Inferior parietal cortex (tissue), 1 donor: ENCODE data around the gene USP7.
A peak's percentile ranks its signal among the peaks of the same experiment; 100 is the strongest.
"Not testable (repeated sequence)": the region's sequence is repeated elsewhere in the genome, so short reads cannot be mapped to it uniquely, and the experiment has no call there.

Experiments used
- DNase-seq: peaks from one replicate; pipeline ENCODE4 v3.0.0-alpha.2; 2016; ENCODE audit errors: extremely low spot score

Gene USP7

DNA sequence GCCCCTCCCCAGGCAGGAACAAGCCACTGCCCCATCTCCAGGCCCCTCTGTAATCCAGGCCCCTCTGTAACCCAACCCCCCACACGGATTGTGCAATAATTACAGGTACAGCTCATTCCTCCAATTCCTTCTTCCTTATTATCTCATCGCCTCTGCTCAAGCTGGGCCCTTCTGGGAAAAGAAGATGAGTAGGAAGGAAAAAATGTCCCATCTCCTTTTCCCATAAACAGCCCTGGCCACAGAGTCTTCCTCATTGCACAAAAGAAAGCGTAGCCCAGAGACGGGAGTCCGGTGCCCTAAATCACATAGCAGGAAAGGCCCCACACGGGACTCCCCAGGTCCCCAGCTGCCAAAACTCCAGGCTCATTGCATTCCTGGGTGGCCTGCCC, 85.2 kb downstream of the USP7 start:
- no peak for DNase-seq

DNA sequence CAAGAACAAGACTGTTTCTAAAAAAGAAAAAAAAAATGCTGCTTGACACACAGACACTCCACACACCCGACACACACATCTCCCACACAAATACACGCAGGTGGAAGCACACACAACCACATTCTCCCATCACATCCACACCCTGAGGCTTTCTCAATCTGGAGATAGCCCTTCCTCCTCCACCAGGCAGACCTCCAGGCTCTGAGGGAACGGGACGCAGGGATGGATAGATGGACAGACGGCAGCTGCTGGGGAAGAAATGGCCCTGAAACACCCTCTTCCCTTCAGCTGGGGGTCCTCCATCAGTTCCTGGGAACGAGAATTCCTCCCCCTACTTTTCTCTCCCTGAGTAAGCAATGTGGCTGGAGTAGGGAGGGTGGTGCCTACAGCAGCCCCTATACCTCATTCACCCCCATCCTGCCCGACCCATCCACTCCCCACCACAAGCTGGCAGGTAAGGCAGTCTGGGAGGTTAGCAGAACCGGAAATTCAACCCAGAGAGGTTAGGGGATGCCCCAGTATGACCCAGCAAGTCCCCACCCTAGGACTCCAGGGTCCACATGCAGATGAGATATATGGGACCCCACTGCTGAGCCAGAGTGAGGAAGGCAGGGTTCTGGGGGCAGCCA, 85.7 kb downstream of the USP7 start:
- DNase-seq = no peak

DNA sequence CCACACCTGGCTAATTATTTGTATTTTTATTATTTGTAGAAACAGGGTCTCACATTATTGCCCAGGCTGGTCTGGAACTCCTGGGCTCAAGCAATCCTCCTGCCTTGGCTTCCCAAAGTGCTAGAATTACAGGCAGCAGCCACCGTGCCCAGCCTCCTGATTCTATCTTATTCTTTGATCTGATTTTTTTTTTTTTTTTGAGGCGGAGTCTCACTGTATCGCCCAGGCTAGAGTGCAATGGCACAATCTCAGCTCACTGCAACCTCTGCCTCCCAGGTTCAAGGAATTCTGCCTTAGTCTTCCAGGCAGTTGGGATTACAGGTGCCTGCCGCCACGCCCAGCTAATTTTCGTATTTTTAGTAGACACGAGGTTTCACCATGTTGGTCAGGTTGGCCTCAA, 88.4 kb downstream of the USP7 start:
- DNase-seq = not testable (repeated sequence)

DNA sequence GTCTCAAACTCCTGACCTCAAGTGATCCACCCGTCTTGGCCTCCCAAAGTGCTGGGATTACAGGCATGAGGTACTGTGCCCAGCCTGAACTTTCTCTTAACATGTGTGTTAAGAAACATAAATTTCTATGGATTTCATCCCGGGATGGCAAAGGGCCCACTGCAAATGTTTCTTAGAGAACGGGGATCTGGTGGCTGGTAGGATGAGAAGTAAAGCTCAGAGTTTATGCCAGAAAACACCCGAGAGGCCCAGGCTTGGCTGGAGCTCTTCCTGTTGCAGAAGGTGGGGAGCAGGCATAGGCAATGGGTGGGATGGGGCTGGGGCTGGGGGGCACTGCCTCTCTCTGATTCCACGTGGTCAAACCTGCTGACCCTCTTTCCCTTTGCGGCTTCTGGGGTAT, 89.3 kb downstream of the USP7 start:
- no peak for DNase-seq

DNA sequence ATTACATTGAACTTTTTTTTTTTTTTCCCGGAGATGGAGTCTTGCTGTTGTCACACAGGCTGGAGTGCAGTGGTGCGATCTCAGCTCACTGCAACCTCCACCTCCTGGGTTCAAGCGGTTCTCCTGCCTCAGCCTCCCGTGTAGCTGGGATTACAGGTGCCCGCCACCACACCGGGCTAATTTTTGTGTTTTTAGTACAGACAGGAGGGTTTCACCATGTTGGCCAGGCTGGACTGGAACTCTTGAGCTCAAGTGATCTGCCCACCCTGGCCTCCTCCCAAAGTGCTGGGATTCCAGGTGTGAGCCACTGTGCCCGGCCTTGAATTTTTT, 89.9 kb downstream of the USP7 start:
- not testable (repeated sequence) for DNase-seq

DNA sequence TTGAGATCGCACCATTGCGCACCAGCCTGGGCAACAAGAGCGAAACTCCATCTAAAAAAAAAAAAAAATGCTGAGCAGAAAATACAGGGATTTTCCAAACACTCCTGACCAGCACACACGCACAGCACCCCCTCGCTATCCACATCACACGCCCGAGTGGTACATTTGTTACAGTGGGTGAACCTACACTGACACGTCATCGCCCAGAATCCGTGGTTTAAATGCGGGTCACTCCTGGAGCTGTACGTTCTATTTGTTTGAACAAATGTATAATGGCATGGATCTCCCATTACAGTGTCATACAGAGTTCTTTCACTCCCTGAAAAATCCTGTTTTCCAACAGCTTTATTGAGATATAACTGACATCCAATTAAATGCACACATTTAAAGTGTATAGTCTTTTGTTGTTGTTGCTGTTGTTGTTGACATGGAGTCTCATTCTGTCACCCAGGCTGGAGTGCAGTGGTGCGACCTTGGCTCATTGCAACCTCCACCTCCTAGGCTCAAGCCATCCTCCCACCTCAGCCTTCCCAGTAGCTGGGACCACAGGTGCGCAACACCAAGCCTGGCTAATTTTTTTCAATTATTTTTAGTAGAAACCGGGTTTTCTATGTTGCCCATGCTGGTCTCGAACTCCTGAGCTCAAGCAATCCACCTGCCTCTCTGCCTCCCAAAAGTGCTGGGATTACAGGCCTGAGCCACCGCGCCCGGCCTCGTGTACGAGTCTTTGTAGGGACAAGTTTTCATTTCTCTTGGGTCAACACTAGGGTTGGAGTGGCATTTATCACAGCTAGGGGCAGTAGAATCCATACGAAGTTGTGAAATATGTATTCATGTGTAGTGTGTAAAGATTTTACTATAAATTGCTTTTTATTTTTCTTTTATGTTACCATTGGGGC, 90.5 kb downstream of the USP7 start:
- no peak for DNase-seq

DNA sequence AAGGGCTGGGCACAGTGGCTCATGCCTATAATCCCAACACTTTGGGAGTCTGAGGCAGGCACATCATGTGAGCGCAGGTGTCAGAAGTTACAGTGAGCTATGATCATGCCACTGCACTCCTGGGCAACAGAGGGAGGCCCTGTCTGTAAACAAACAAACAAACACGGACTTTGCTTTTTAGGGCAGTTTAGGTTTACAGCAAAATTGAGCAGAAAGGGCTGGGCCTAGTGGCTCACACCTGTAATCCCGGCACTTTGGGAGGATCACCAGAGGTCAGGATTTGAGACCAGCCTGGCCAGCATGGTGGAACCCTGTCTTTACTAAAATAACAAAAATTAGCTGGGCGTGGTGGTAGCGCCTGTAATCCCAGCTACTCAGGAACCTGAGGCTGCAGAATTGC, 91.6 kb downstream of the USP7 start:
- DNase-seq = no peak

DNA sequence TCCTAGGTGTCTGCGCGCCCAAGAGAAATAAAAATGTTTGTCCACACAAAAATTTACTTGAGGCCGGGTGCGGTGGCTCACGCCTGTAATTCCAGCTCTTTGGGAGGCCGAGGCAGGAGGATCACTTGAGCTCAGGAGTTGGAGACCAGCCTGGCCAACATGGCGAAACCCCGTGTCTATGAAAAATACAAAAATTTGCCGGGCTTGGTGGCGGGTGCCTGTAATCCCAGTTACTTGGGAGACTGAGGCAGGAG, 93.8 kb downstream of the USP7 start:
- DNase-seq = not testable (repeated sequence)

DNA sequence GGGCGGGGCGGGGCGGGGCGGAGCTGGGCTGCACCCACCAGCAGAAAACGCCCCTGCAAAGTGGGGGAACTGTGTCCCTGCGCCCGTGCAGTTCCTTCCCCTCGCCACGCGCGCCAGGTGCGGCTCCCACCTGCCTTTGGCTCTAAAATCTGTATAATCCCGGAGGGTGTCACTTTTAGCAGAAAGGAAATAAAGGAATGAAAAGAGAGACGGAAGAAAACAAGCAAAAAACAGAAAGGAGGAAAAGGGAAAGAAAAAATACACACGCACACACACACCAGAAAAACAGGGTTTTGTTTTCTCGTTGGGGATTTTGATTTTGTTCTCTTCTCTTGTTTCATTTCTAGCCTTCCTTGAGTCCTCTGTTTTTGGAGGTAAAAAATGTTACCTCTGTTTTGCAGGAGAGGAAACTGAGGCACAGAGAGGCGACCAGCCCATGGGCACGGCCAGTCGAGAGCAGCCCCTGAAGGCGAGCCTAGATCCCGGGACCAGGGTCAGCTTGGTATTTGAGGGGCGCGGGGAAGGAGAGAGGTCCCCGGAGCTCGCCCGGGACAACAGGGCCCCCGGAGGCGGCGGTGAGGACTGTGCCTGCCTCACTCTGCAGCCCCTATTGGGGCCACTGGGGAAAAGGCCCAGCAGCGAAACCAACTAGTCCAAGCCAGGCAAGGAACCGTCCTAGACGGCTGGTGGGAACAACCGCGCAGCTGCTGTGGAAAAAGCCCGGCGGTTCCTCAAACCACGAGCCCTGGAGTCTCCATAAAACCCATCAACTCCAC, 94.3 kb downstream of the USP7 start:
- DNase-seq = no peak

GRCh38 chr16:8868416-8869211, 95.1 kb downstream of the USP7 start, which contains the start of gene CARHSP1:
Gene CARHSP1, minus strand, starts transcription at chr16:8869006. Its CDS starts 9,678 bp downstream, at chr16:8859328.
- peak; percentile 78 for DNase-seq

GRCh38 chr16:8867932-8868415, 95.7 kb downstream of the USP7 start:
- no peak for DNase-seq

GRCh38 chr16:8867216-8867931, 96.3 kb downstream of the USP7 start:
- DNase-seq = no peak

DNA sequence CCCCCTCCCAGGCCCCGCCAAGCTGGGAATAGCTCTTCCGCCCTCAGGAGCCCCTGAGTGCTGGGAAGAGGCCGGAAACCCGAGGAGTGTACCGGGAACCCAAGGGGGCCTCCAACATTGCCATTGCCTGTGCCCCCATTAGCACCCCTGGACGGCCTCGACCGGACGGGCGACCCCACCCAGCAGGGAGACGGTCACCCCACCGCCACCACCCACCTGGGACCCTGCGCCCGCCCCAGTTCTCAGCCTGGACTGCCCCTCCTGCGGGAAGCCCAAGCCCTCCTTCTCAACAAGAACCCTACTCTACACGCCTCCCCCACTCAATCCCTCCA, 96.9 kb downstream of the USP7 start:
- DNase-seq = no peak

- DNase-seq = no peak
Measured at GRCh38 chr16:8866118-8866883, 97.4 kb downstream of the USP7 start.

GRCh38 chr16:8865145-8865882, 98.4 kb downstream of the USP7 start:
- DNase-seq = no peak

GRCh38 chr16:8864480-8865110, 99.1 kb downstream of the USP7 start:
- no peak for DNase-seq

DNA sequence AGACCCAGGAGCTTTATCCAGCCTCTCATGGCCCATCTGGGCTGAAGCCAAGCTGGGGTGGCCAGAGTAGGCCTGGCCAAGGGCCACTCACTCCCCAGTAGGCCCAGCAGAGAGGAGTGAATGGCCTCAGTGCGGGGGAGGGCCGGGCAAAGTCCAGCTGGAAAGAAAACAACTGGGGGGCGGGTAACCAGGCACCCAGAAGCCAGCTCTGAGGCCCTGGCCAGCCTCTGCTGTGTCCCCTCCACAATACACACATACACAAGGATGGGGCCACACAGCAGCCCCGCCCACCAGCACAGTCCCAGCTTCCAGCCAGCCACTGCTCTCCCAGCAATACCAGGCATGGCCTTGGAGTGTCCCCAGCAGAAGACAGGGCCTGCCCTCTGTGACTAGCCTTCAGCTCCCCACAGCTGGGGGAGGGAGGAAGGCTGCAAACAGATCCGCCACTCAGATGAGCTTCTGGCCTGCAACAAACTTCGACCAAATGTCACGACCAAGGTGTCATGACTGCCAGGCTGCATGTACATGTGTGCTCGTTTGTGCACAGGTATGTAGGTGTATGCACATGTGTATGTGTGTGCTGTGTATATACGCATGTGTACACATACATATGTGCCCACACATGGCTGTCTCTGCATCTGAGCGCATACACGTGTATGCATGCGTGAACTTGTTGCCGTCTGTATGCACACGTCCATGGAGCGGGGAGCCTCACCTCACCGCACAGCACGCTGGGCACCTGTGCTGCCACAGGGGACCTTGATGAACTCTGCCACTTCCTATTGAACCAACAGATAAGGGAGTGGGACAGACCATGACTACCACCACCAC, 99.9 kb downstream of the USP7 start:
- peak; percentile 81 for DNase-seq

DNA sequence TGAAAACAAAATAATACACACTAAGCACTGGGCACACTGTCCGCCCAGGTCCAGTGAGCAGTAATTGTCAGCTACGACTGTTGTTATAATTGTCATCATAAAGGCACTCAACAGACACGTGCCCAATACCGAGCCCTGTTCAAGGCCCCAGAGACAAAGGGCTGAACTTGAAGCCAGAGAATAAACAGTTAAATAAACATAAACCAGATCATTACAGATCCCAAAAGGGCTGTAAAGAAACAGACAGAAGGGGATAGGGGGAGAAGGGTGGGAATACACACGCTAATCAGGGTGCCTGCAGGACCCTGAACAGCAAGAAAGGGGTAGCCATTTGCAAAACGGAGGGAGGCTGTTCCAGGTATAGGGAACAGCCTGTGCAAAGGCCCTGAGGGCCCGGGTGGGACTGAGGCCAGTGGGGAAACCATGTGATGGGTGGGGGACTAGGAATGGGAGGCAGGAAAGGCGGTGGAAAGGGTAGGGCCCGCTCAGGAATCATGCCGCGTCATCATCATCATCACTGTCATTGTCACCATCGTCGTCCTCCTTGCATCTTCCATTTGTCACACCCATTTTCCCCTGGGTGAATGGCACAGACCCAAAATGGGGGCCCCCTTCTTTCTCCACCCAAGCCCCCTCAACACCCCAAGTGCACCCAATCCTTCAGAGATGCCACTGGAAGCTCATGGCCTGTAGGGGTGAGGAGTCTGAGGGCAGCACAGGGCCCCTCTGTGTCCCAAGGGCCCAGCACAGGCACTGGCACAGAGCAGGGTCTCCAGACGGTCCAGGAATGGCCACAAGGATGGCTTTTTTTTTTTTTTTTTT, 101.2 kb downstream of the USP7 start:
- DNase-seq = no peak
